ENCODE measurements around the gene CCDC169.

Gene CCDC169

DNA sequence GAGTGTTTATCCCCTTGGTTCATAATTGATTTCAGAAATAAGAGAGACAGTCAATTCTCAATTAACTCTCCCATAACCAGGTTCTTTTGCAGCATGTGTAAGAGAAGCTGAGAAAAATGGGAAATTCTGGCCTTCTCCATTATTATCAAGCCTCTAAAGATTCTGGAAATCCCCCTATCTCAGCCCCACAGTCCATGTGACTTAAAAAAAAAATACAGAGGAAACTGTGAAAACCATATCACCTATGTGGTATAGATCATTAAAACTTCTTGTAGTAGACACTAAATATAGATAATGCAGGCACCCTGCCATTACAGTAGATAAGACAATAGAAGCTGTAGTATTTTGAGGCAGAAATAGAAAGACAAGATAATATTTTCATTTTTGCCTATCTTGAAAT, 48.9 kb downstream of the CCDC169 start:
- TF ChIP-seq, protein P1, sequence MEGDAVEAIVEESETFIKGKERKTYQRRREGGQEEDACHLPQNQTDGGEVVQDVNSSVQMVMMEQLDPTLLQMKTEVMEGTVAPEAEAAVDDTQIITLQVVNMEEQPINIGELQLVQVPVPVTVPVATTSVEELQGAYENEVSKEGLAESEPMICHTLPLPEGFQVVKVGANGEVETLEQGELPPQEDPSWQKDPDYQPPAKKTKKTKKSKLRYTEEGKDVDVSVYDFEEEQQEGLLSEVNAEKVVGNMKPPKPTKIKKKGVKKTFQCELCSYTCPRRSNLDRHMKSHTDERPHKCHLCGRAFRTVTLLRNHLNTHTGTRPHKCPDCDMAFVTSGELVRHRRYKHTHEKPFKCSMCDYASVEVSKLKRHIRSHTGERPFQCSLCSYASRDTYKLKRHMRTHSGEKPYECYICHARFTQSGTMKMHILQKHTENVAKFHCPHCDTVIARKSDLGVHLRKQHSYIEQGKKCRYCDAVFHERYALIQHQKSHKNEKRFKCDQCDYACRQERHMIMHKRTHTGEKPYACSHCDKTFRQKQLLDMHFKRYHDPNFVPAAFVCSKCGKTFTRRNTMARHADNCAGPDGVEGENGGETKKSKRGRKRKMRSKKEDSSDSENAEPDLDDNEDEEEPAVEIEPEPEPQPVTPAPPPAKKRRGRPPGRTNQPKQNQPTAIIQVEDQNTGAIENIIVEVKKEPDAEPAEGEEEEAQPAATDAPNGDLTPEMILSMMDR (IDR thresholded peaks at IDR 0.05; ENCODE audit: control extremely low read depth, extremely low read depth, low read depth, missing control alignments) = no peak
- no peak for DNase-seq (ENCODE audit: extremely low spot score)
- ChIA-PET CTCF (no interaction called here), POLR2A (no interaction called here)

DNA sequence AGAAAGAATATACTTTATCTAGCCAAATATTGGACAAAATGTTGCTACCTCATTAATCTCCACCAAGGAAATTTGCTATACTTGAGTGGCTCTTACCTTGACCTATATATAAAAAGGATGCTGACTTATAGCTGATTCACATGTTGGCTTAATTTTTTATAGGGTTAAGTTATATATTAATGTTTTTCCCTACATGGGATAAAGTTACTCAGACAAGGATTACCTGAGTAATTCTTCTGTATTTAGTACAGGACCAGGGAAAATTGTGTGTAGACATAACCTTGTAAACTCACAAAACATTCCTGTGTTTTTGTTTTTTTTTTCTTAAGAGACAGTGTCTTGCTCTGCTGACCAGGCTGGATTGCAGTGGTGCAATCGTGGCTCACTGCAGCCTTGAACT, 52.6 kb downstream of the CCDC169 start:
- TF ChIP-seq, protein P1 (IDR thresholded peaks at IDR 0.05; ENCODE audit: control extremely low read depth, extremely low read depth, low read depth, missing control alignments) = no peak
- CTCF ChIA-PET = interaction anchor here (1.5 kb wide), 1 partner anchor 10 kb away, joined by 6 read pairs; no protein-coding TSS in a partner anchor
- POLR2A ChIA-PET = no interaction called here
- no peak for DNase-seq (ENCODE audit: extremely low spot score)

DNA sequence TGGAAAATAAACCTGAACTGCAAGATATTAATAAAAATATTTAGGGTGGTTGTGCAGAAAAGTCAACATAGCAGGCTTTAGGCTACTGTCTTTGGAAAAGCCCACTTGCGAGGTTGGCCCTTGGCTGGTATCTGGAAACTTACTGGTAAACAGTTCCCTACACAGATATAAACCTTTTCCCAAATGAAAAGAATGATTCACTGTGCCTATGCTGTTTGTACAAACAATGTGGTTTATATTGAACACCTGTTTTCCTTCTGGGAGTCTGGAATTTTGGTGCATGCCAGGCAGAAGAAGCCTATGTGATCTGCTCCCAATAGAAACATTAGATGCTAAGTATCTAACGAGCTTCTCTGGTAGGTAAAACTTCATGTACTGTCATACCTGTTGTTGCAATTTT, 53.5 kb downstream of the CCDC169 start:
- CTCF ChIA-PET = interaction anchor here (1.5 kb wide), 1 partner anchor 10 kb away, joined by 6 read pairs; no protein-coding TSS in a partner anchor
- POLR2A ChIA-PET = no interaction called here
- TF ChIP-seq, protein P1 (IDR thresholded peaks at IDR 0.05; ENCODE audit: control extremely low read depth, extremely low read depth, low read depth, missing control alignments) = no peak
- DNase-seq (ENCODE audit: extremely low spot score) = no peak

DNA sequence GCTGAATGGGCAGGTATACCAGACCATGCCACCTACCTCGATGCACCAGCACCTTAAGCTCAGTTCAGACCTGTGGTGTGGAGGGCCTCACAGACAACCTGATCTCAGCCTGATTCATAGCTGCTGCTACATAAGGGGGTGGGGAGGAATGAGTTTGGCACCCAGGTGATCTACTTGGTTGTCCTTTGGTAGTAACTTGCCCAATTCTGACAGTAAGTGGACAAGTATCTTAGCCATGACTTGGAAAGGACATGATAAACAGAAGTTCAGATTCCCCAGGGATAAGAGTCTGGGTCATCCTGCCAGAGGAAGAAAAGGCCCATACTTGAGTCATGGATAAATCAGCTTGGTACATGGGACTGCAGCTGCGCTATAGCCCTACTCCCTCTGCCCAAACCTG, 54.9 kb downstream of the CCDC169 start:
- ChIA-PET POLR2A (no interaction called here), CTCF (no interaction called here)
- TF ChIP-seq, protein P1 (IDR thresholded peaks at IDR 0.05; ENCODE audit: control extremely low read depth, extremely low read depth, low read depth, missing control alignments) = no peak
- DNase-seq (ENCODE audit: extremely low spot score) = no peak

DNA sequence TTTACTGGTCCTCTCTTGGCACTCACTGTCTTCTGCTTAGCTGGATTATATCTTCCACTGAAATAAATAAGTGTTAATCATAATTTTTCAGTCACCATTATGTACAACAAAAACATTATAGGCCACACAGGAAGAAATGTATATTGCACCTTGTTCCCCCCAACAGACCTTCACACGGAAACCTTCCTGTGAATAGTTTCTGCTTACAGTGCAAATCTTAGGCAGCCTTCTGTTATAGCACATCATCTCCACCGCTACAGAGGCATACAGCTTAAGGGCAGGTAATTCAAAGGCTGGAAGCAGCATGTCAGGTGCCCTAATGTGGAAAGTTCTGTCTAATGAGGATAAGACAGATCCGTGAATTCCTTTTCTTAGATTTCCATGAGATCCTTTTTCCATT, 66.4 kb downstream of the CCDC169 start:
- ChIA-PET POLR2A (no interaction called here), CTCF (interaction anchor here (2.0 kb wide), 1 partner anchor 11 kb away, joined by 5 read pairs; no protein-coding TSS in a partner anchor)
- TF ChIP-seq, protein P1 (IDR thresholded peaks at IDR 0.05; ENCODE audit: control extremely low read depth, extremely low read depth, low read depth, missing control alignments) = no peak
- DNase-seq (ENCODE audit: extremely low spot score) = no peak

DNA sequence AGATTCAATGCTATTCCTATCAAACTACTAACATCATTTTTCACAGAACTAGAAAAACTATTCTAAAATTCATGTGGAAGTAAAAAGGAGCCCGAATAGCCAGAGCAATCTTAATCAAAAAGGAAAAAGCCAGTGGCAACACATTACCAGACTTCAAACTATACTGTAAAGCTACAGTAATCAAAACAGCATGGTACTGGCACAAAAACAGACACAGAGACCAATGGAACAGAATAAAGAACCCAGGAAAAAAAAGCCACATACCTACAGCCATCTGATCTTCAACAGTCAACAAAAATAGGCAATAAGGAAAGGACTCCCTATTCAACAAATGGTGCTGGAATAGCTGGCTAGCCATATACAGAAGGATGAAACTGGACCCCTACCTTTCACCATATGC, 72.9 kb downstream of the CCDC169 start:
- TF ChIP-seq, protein P1 (IDR thresholded peaks at IDR 0.05; ENCODE audit: control extremely low read depth, extremely low read depth, low read depth, missing control alignments) = no peak
- POLR2A ChIA-PET = no interaction called here
- CTCF ChIA-PET = no interaction called here
- DNase-seq (ENCODE audit: extremely low spot score) = no peak

DNA sequence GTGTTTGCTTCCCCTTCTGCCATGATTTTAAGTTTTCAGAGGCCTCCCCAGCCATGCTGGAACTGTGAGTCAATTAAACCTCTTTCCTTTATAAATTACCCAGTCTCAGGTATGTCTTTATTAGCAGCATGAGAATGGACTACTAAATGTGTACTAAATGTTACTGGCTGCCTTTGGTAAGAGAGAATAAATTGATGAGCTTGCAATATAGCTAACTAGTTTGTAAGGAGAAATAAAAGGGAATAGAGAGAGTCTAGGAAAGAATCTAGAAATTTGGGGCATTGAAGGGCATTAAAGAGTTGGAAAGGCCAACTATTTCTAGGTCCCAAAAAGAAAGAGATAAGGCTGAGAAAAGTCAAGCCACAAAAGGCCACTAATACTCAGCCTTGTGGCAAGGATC, 77.7 kb downstream of the CCDC169 start:
- no peak for DNase-seq (ENCODE audit: extremely low spot score)
- TF ChIP-seq, protein P1 (IDR thresholded peaks at IDR 0.05; ENCODE audit: control extremely low read depth, extremely low read depth, low read depth, missing control alignments) = no peak
- CTCF ChIA-PET = interaction anchor here (1.4 kb wide), 1 partner anchor 12 kb away, joined by 5 read pairs; no protein-coding TSS in a partner anchor
- POLR2A ChIA-PET = no interaction called here

Measured in GM10248 (cell line).